NT2/D1 (cell line): ENCODE measurements around the gene GNAQ.

Source experiments
- DNase-seq: peaks from one replicate; pipeline ENCODE4 v3.0.0-alpha.2; 2011; ENCODE audit warnings: low read depth, low spot score
- H3K27me3 ChIP-seq: 2 replicates; pipeline ENCODE4 v1.6.0; 2011; ENCODE audit warnings: mild to moderate bottlenecking; ENCODE audit not compliant: insufficient read length, insufficient read depth
- H3K36me3 ChIP-seq: 2 replicates; pipeline ENCODE4 v1.6.1; 2011; ENCODE audit warnings: mild to moderate bottlenecking, low read length, mixed read lengths; ENCODE audit not compliant: insufficient read depth, insufficient read length
- H3K4me1 ChIP-seq: 2 replicates; pipeline ENCODE4 v1.5.1; 2011; ENCODE audit not compliant: insufficient read depth, insufficient read length
- H3K4me3 ChIP-seq: 2 replicates; pipeline ENCODE4 v1.5.1; 2011; ENCODE audit warnings: low read depth; ENCODE audit not compliant: insufficient read length
- H3K9ac ChIP-seq: 2 replicates; pipeline ENCODE4 v1.6.0; 2011; ENCODE audit warnings: low read depth; ENCODE audit not compliant: insufficient read length
- H3K9me3 ChIP-seq: 2 replicates; pipeline ENCODE4 v1.5.1; 2011; ENCODE audit warnings: mild to moderate bottlenecking, low read length; ENCODE audit not compliant: insufficient read depth
- SUZ12 ChIP-seq: IDR thresholded peaks from 2 replicates; pipeline ENCODE4 v1.6.1; 2011; ENCODE audit not compliant: insufficient read length, insufficient read depth; ENCODE audit errors: extremely low read depth
- YY1 ChIP-seq: IDR thresholded peaks from 2 replicates; pipeline ENCODE4 v1.6.1; 2011; ENCODE audit not compliant: insufficient read length, insufficient read depth
- ZNF274 ChIP-seq: IDR thresholded peaks from 2 replicates; pipeline ENCODE4 v1.6.1; 2011; ENCODE audit warnings: mild to moderate bottlenecking, low read depth, low read length

The GNAQ gene

GRCh38 chr9:78040726-78041125 is 9.1 kb upstream of the GNAQ start:
- Histone ChIP-seq H3K9ac (no peak overlapping the region), H3K9me3 (no peaks in the 10 kb centered on the region), H3K4me1 (no peaks in the 10 kb centered on the region), H3K4me3 (no peak overlapping the region), H3K36me3 (no peaks in the 10 kb centered on the region), H3K27me3 (no peaks in the 10 kb centered on the region)
- TF ChIP-seq SUZ12 (no peak), YY1 (no peak), ZNF274 (no peak)
- no peak for DNase-seq

DNA sequence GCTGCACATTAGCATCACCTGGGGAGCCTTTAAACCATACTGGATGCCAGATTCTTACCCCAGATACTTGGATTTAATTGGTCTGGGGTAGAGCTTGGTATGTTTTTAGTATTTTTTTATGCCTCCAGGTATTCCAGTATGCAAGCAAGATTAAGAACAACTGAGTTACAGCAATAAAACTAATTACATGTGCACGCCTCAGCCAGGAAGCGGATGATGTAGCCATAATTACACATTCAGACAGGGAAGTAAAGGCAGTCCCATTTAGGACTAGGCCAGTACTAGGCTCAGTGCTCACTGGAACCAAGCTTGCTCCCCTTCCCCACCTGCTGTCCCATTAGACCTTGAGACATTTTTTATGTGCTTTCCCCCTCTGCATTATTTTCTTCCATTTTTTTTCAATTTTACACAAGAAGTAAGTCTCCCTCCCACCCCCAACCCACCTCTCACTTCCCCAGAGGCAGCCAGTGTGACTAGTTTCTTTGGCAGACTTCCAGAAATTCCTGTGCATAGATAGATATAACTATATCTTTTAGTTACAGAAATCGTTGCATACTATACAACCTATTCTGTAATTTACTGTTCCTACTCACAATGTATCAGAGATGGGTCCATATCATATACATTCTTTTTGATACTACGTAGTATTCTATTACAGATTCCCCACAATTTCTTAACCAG is 7.1 kb upstream of the GNAQ start:
- no peaks in the 10 kb centered on the region for H3K9me3 ChIP-seq
- H3K36me3 ChIP-seq: no peaks in the 10 kb centered on the region
- no peak for TF ChIP-seq SUZ12
- TF ChIP-seq YY1: no peak
- no peak for TF ChIP-seq ZNF274
- peaks cover 3% of the 10 kb centered on the region for H3K4me1 ChIP-seq
- H3K9ac ChIP-seq: no peak overlapping the region
- no peaks in the 10 kb centered on the region for H3K27me3 ChIP-seq
- no peak for DNase-seq
- no peak overlapping the region for H3K4me3 ChIP-seq

DNA sequence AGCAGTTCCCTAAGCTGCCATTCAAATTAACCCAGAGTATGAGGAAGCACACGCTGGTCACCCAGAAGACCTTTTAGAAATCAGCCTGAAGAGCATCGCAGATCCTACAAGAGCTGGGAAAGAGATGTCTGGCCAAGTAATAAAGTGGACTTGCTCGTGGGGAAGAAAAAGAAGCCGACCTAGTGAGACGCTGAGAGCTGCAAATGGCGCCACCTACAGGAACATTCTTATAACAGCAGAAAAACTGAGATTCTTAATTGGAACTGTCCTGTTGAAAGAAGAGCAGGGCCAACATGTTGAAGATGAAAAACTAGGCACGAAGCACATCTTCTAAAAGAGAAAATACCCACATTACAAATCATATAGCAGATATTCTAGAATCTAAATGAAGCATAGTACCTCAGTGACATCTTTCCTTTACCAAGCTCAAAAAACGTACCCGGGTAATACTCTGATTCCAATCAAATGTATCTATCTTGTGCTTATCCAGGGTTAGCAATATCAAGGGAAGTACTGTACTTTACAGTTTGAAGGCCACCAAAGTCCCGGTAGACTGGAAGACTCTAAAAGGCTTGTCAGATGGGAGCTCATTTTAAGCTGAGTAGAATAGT is 3.9 kb upstream of the GNAQ start:
- Histone ChIP-seq H3K4me1 (peaks cover 3% of the 10 kb centered on the region), H3K27me3 (no peaks in the 10 kb centered on the region), H3K36me3 (no peaks in the 10 kb centered on the region), H3K9me3 (no peaks in the 10 kb centered on the region), H3K9ac (no peak overlapping the region), H3K4me3 (no peak overlapping the region)
- TF ChIP-seq SUZ12 (no peak), ZNF274 (no peak), YY1 (no peak)
- DNase-seq: peak; percentile 74

DNA sequence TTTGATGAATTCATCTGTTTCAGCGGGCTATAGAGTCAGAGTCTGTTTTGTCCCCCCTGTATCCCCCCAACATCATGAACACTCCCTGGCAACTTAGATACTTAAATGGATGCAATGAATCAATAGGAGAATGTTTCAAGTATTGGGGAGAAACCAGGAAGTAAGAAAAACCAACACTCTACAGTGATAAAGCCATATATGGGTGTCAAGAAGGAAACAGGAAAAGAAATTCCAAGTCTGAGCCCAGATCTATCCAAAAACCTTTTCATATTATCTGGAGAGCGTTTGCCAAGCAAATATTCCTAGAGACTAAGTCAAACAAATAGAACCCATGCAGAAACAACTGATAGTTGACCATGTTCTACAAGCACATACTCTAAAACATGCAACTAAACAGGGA is 2.3 kb upstream of the GNAQ start:
- no peak overlapping the region for H3K4me3 ChIP-seq
- no peak for DNase-seq
- TF ChIP-seq SUZ12: no peak
- no peak for TF ChIP-seq YY1
- TF ChIP-seq ZNF274: no peak
- H3K4me1 ChIP-seq: peaks cover 3% of the 10 kb centered on the region
- H3K9ac ChIP-seq: no peak overlapping the region
- H3K27me3 ChIP-seq: no peaks in the 10 kb centered on the region
- H3K36me3 ChIP-seq: no peaks in the 10 kb centered on the region
- no peaks in the 10 kb centered on the region for H3K9me3 ChIP-seq

- no peaks in the 10 kb centered on the region for H3K9me3 ChIP-seq
- no peak for DNase-seq
- no peaks in the 10 kb centered on the region for H3K27me3 ChIP-seq
- peak overlapping the region; percentile 74 for H3K4me3 ChIP-seq
- TF ChIP-seq YY1: no peak
- no peak for TF ChIP-seq SUZ12
- no peak for TF ChIP-seq ZNF274
- H3K4me1 ChIP-seq: peaks cover 3% of the 10 kb centered on the region
- no peaks in the 10 kb centered on the region for H3K36me3 ChIP-seq
- H3K9ac ChIP-seq: peak overlapping the region; percentile 94
These were observed 1.3 kb upstream of the GNAQ start for GRCh38 chr9:78032730-78033457.

DNA sequence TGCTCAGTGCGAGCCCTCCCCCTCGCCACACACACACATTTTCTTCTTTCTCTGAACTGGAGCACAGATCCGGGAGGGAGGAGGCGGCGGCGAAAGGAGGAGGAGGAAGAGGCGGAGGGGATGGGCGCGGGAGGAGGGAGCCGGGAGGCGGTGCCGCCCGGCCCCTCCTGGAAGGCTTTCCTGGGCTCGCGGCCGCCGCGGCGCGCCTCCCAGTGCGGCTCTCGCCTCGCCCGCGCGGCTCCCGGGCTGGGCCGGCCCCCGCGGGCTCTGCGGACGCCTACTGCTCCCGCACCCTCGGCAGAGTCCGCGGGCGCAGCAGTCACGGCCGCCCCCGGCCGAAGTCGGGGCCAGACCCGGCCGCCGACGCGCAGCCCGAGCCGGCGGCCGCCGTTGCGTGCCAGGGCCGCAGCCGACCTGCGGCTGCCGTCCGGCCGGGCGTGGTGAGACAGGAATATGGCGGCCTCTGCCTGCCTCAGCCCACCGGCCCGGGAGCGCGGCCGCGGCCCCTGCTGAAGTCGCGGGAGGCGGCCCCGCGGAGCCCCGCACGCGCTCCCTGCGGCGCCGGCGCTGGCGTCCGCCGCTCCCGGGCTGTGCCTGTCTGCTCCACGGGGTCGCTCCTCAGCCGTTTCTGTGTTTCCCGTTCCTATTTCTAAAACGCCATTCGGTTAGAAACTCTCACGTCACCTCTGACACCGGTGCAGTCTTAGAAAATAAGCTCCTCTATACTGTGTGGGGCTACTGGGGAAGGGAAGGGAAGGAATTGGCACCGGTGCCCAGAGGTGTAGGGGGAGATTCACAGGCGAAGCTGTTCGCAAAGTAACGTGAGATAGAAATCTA is 500 bp upstream of the GNAQ start:
- H3K27me3 ChIP-seq: no peaks in the 10 kb centered on the region
- TF ChIP-seq YY1: no peak
- no peak for TF ChIP-seq SUZ12
- TF ChIP-seq ZNF274: no peak
- peak overlapping the region; percentile 94 for H3K9ac ChIP-seq
- H3K9me3 ChIP-seq: no peaks in the 10 kb centered on the region
- peak; percentile 81 for DNase-seq
- peaks cover 3% of the 10 kb centered on the region for H3K4me1 ChIP-seq
- no peaks in the 10 kb centered on the region for H3K36me3 ChIP-seq
- H3K4me3 ChIP-seq: peak overlapping the region; percentile 74
